D721Med (cell line): ENCODE measurements around the gene FBXO44.
"Not testable (repeated sequence)": the region's sequence is repeated elsewhere in the genome, so short reads cannot be mapped to it uniquely, and the experiment has no call there.

ENCODE experiments used
- DNase-seq: peaks from one replicate; pipeline ENCODE4 v3.0.0; 2011; ENCODE audit warnings: low spot score; ENCODE audit not compliant: insufficient read length
- FAIRE-seq: peaks from 2 replicates; lab custom pipeline; 2011; peaks lifted over from hg19 to GRCh38; lab: Jason Lieb, UNC
- CTCF ChIP-seq: IDR thresholded peaks from 2 replicates; pipeline ENCODE4 v1.5.1; 2012; ENCODE audit warnings: mild to moderate bottlenecking, control low read depth; ENCODE audit not compliant: insufficient read depth; ENCODE audit errors: missing control alignments

Gene FBXO44

GRCh38 chr1:11640101-11640500, 14.6 kb upstream of the FBXO44 start:
- FAIRE-seq (no peak), DNase-seq (no peak)
- TF ChIP-seq CTCF: no peak

GRCh38 chr1:11640944-11641343, 13.7 kb upstream of the FBXO44 start:
- DNase-seq (no peak), FAIRE-seq (no peak)
- TF ChIP-seq CTCF: no peak

- TF ChIP-seq CTCF: no peak
- FAIRE-seq: no peak
- peak; percentile 35 for DNase-seq
Observed at GRCh38 chr1:11641776-11642305, 12.8 kb upstream of the FBXO44 start.

GRCh38 chr1:11642418-11643017, 12.2 kb upstream of the FBXO44 start:
- TF ChIP-seq CTCF: peak; percentile 96
- DNase-seq: peak; percentile 40
- not testable (repeated sequence) for FAIRE-seq

GRCh38 chr1:11643782-11644181, 10.9 kb upstream of the FBXO44 start:
- TF ChIP-seq CTCF: no peak
- no peak for FAIRE-seq
- no peak for DNase-seq

GRCh38 chr1:11645270-11645669, 9.4 kb upstream of the FBXO44 start:
- TF ChIP-seq CTCF: no peak
- DNase-seq (no peak), FAIRE-seq (no peak)

- DNase-seq: no peak
- no peak for FAIRE-seq
- peak; percentile 88 for TF ChIP-seq CTCF
Observed at GRCh38 chr1:11645670-11646265, 8.9 kb upstream of the FBXO44 start.
